Trophoblast cell (in vitro differentiated cells and primary cell): ENCODE measurements around the gene ARHGAP8.

Source experiments
- DNase-seq, 2 donors: peaks; one replicate each; pipeline ENCODE4 v3.0.0-alpha.2; 2016
- H2AFZ ChIP-seq: 2 replicates; pipeline ENCODE4 v1.6.1; 2013; ENCODE audit warnings: low read length, moderate library complexity, mild to moderate bottlenecking; ENCODE audit not compliant: insufficient read depth, poor library complexity
- H2AK5ac ChIP-seq: 2 replicates; pipeline ENCODE4 v1.6.1; 2013; ENCODE audit warnings: mild to moderate bottlenecking, low read length
- H2BK120ac ChIP-seq: 2 replicates; pipeline ENCODE4 v1.6.1; 2013; ENCODE audit warnings: low read length, mild to moderate bottlenecking, moderate library complexity; ENCODE audit not compliant: insufficient read depth, poor library complexity
- H2BK12ac ChIP-seq: 2 replicates; pipeline ENCODE4 v1.6.1; 2013; ENCODE audit warnings: mild to moderate bottlenecking, low read length, moderate library complexity
- H2BK5ac ChIP-seq: 2 replicates; pipeline ENCODE4 v1.6.1; 2013; ENCODE audit warnings: low read length, low read depth, moderate library complexity, mild to moderate bottlenecking; ENCODE audit not compliant: poor library complexity
- H3K14ac ChIP-seq: 2 replicates; pipeline ENCODE4 v1.6.1; 2013; ENCODE audit warnings: mild to moderate bottlenecking, low read length
- H3K18ac ChIP-seq: 2 replicates; pipeline ENCODE4 v1.6.1; 2013; ENCODE audit warnings: mild to moderate bottlenecking, low read length
- H3K23ac ChIP-seq: 2 replicates; pipeline ENCODE4 v1.6.1; 2013; ENCODE audit warnings: low read length
- H3K27ac ChIP-seq: 2 replicates; pipeline ENCODE4 v1.5.1; 2013; ENCODE audit warnings: low read depth, mild to moderate bottlenecking, inconsistent platforms, low read length, moderate library complexity
- H3K27me3 ChIP-seq: 2 replicates; pipeline ENCODE4 v1.6.1; 2013; ENCODE audit warnings: inconsistent platforms, mild to moderate bottlenecking, low read length, moderate library complexity; ENCODE audit not compliant: insufficient read depth
- H3K36me3 ChIP-seq, 2 experiments: 1 replicate in 1 of 2; 2 replicates in 1 of 2; pipeline ENCODE4 v1.6.1; 2013; ENCODE audit warnings: low read length in 2 of 2, mild to moderate bottlenecking in 2 of 2, moderate library complexity in 1 of 2; ENCODE audit not compliant: insufficient read depth in 2 of 2, control insufficient read depth in 1 of 2
- H3K4ac ChIP-seq: 2 replicates; pipeline ENCODE4 v1.6.1; 2013; ENCODE audit warnings: low read depth, mild to moderate bottlenecking, low read length, moderate library complexity
- H3K4me1 ChIP-seq, 2 experiments: 1 replicate in 1 of 2; 2 replicates in 1 of 2; pipeline ENCODE4 v1.6.1; 2013; ENCODE audit warnings: low read length in 2 of 2, mild to moderate bottlenecking in 2 of 2, moderate library complexity in 1 of 2; ENCODE audit not compliant: insufficient read depth in 2 of 2, control insufficient read depth in 1 of 2
- H3K4me2 ChIP-seq: 2 replicates; pipeline ENCODE4 v1.6.1; 2013; ENCODE audit warnings: inconsistent platforms, mild to moderate bottlenecking, low read length, moderate library complexity
- H3K4me3 ChIP-seq: 2 replicates; pipeline ENCODE4 v1.5.1; 2013; ENCODE audit warnings: mild to moderate bottlenecking, low read depth, low read length, inconsistent platforms
- H3K79me1 ChIP-seq: one replicate; pipeline ENCODE4 v1.6.1; 2013; ENCODE audit warnings: low read length
- H3K79me2 ChIP-seq: 2 replicates; pipeline ENCODE4 v1.6.1; 2013; ENCODE audit warnings: low read length, mild to moderate bottlenecking; ENCODE audit not compliant: control insufficient read depth, insufficient read depth, poor library complexity
- H3K9ac ChIP-seq: 2 replicates; pipeline ENCODE4 v1.6.1; 2013; ENCODE audit warnings: mild to moderate bottlenecking, low read length
- H3K9me3 ChIP-seq: 2 replicates; pipeline ENCODE4 v1.6.1; 2013; ENCODE audit warnings: low read depth, mild to moderate bottlenecking, control low read depth, inconsistent platforms, low read length; ENCODE audit not compliant: insufficient read depth
- H4K12ac ChIP-seq: 2 replicates; pipeline ENCODE4 v1.6.1; 2013; ENCODE audit warnings: low read depth, mild to moderate bottlenecking, low read length, moderate library complexity
- H4K8ac ChIP-seq: 2 replicates; pipeline ENCODE4 v1.6.1; 2013; ENCODE audit warnings: low read depth, mild to moderate bottlenecking, low read length, moderate library complexity
- H4K91ac ChIP-seq: one replicate; pipeline ENCODE4 v1.6.1; 2013; ENCODE audit warnings: low read depth, mild to moderate bottlenecking, low read length, moderate library complexity
- WGBS: extraction: QIAGEN DNeasy Blood & Tissue Kit; methylation state at CpG from one replicate; pipeline ENCODE4 v1.1.7; 2013; ENCODE audit warnings: missing lambda C conversion rate; ENCODE audit not compliant: insufficient read length, insufficient coverage; ENCODE audit errors: extremely low coverage; 5-methylcytosine and 5-hydroxymethylcytosine counted together

Gene ARHGAP8

DNA sequence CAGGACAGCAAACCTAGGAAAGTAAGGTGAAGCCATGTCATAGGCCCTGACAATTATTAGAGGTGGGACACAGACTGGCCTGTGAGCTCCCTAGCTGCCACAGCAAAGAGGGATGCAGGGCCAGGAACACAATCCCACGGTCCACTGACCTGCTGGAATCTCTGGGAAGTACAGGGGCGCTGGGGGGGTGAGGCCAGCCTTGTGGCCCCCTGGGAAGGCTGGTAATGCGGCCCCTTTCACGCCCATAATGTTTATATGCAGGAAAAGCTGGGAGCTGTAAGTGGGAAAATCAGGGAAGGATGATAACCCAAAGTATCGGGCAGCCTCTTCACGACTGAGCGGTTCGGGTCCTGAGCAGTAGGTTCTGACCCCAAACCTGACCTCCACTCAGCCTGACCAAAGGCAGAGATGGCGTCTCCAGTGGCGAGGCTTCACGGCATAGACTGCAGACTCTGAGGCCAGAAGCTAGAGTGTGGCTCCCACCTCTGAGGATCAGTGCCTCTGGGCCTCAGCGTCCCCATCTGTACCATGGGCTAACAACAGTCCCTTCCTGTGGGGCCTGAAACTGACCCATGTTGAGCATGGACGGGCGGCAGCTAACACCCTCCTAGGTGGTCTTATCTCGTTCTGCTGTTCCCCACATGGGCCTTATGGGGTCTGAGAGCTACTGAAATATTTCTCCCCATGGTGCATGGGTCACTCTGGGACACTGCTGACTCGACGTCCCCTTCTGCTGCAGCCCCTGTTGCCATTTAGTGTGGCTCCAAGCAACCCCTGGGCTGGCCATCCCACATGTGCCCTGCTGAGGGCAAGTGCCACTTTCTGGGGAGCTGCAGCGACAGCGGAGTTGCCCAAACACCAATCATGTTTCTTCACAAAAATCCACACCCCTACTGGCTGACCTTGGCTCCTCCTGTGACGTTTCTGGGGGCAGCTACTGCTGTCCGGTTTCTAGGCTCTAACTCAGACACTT is 155.7 kb downstream of the ARHGAP8 start:
- Histone ChIP-seq H3K4me2 (no peak overlapping the region), H3K79me2 (no peaks in the 10 kb centered on the region), H3K27me3 (no peaks in the 10 kb centered on the region), H4K91ac (no peak overlapping the region), H3K18ac (no peak overlapping the region), H4K8ac (no peak overlapping the region), H3K27ac (no peak overlapping the region), H2BK12ac (no peak overlapping the region), H3K79me1 (no peaks in the 10 kb centered on the region), H3K4me3 (no peak overlapping the region), H2BK5ac (no peak overlapping the region), H2AFZ (no peak overlapping the region), H3K4ac (no peak overlapping the region), H3K9me3 (peaks cover 22% of the 10 kb centered on the region), H3K14ac (no peak overlapping the region), H2BK120ac (no peak overlapping the region), H3K9ac (no peak overlapping the region), H2AK5ac (no peak overlapping the region), H4K12ac (no peak overlapping the region), H3K23ac (no peak overlapping the region), H3K36me3 (peaks cover 4 to 7% of the 10 kb centered on the region in 2 experiments), H3K4me1 (no peaks in the 10 kb centered on the region)
- no peak for DNase-seq
- WGBS = no CpG with 5 or more reads among the region's 21 CpGs

DNA sequence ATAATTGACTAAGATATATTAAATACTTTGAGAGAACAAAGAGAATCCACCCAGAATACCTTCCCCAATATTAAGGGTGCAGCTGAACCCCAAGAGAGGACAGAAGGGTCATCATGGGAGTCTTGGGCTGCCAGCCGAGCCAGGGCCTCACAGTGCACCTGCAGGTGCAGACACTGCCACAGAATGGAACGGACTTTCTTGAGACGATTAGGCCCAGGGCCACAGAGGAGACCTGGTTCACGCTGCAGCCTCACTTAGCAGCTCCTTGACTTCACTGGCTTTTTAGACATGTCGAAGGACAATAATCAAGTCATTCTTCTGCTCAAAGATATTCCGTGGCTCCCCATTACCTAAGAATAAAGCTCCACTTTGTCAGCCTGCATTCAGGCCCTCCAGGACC is 156.9 kb downstream of the ARHGAP8 start:
- no CpG with 5 or more reads among the region's 6 CpGs for WGBS
- DNase-seq = no peak
- H3K4me2 ChIP-seq = no peak overlapping the region
- H3K18ac ChIP-seq = no peak overlapping the region
- no peak overlapping the region for H3K27ac ChIP-seq
- peaks cover 8 to 12% of the 10 kb centered on the region in 2 experiments for H3K36me3 ChIP-seq
- H3K23ac ChIP-seq = no peak overlapping the region
- no peaks in the 10 kb centered on the region for H3K79me1 ChIP-seq
- no peaks in the 10 kb centered on the region for H3K4me1 ChIP-seq
- no peak overlapping the region for H2BK5ac ChIP-seq
- H4K91ac ChIP-seq = no peak overlapping the region
- no peak overlapping the region for H3K4ac ChIP-seq
- no peak overlapping the region for H4K12ac ChIP-seq
- no peak overlapping the region for H2BK12ac ChIP-seq
- H3K4me3 ChIP-seq = no peak overlapping the region
- H3K9me3 ChIP-seq = peaks cover 22% of the 10 kb centered on the region
- no peak overlapping the region for H3K14ac ChIP-seq
- H4K8ac ChIP-seq = no peak overlapping the region
- no peak overlapping the region for H2AFZ ChIP-seq
- H2AK5ac ChIP-seq = no peak overlapping the region
- H3K79me2 ChIP-seq = no peaks in the 10 kb centered on the region
- H2BK120ac ChIP-seq = no peak overlapping the region
- H3K9ac ChIP-seq = no peak overlapping the region
- H3K27me3 ChIP-seq = no peaks in the 10 kb centered on the region
